ENCODE data around the gene SPAG7. TPM values are rescaled to one million over a fixed set of nuclear protein-coding genes. Genes with fewer than 3 reads are reported as not detected.

The SPAG7 gene
- total and polyA plus RNA-seq, 2 of the 8 experiments (the other 6 are each of a cell fraction or from before 2014, with no cell fraction given): 74.2 to 81.9 TPM

DNA sequence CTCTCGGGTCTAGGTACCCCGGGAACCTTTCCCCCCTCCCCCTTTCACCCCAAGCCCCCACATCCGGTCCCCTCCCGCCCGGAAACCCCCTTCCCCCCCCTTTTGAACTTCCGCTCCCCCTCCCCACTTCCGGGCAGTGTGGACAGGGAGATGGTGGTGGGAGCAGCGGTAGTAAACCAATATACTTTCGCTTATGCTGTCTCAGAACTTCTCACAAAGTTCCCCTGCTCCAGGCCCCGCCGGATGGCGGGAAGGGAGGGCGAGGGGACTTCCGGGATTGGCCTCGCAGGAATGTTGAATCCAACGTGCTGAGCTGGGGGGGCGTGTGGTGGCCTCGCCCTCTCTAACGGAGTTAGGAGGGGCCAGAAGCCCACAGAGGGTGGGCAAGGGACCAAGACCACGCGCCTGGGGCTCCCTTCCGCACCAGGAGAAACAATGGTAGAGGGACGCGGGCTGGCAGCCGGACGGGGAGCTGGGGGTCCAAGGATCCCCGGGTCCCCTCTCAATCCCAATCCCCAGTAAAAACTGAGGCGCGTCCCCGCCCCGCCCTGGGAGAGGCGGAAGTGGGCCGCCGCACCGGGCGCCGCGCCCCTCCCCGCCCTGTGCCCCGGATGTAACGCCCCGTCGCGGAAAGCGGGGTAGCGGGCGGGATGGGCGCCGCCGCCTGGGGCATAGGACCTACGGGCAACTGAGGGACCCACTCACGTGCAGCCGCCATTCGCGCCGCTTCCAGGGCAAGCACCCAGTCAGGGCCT, 20.0 kb downstream of the SPAG7 start:
- no peak for FAIRE-seq
- WGBS, 2 experiments (ENCODE audit: extremely low coverage in 1 of 2, insufficient coverage in 1 of 2, insufficient read length in 1 of 2, insufficient replicate concordance in 2 of 2, low coverage in 1 of 2, low lambda C conversion rate in 2 of 2, missing lambda C conversion rate in 1 of 2): 1% methylated on average over 38 of the region's 56 CpGs; no CpG with 5 or more reads in 1 of the 2 experiments
- TF ChIP-seq EP300 (IDR thresholded peaks at IDR 0.05; ENCODE audit: borderline replicate concordance in 1 of 2, low read depth in 2 of 2, low read length in 2 of 2) (no peak), TAF7 (optimal IDR thresholded peaks at IDR 0.05; ENCODE audit: borderline replicate concordance, low read depth, low read length) (peak; percentile 42), CEBPB (IDR thresholded peaks at IDR 0.05; ENCODE audit: low read depth, low read length) (no peak), GTF2F1 (IDR thresholded peaks at IDR 0.05; ENCODE audit: borderline replicate concordance, low read depth, low read length) (no peak), MAFK (IDR thresholded peaks at IDR 0.05; ENCODE audit: low read depth, low read length) (no peak), SAP30 (IDR thresholded peaks at IDR 0.05; ENCODE audit: insufficient read depth, insufficient replicate concordance, low read length) (no peak), CHD2 (IDR thresholded peaks at IDR 0.05; ENCODE audit: low read length) (no peak), CBX5 (IDR thresholded peaks at IDR 0.05; ENCODE audit: low read depth, low read length) (no peak), SIRT6 (IDR thresholded peaks at IDR 0.05; ENCODE audit: low read length) (no peak), SP1 (IDR thresholded peaks at IDR 0.05; ENCODE audit: low read depth, low read length) (no peak), BRCA1 (IDR thresholded peaks at IDR 0.05; ENCODE audit: low read depth, low read length) (no peak)
- TF ChIP-seq, protein P1, sequence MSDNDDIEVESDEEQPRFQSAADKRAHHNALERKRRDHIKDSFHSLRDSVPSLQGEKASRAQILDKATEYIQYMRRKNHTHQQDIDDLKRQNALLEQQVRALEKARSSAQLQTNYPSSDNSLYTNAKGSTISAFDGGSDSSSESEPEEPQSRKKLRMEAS (IDR thresholded peaks at IDR 0.05): 0 out of 2 replicates have a peak, but pooled peaks have one; percentile 29

More for the DNA sequence above, 20.0 kb downstream of the SPAG7 start:
- H2AFZ ChIP-seq (ENCODE audit: low read length): no peak overlapping the region
- CTCF ChIA-PET (ENCODE audit: partially characterized antibody): interaction anchor here (0.7 to 1.0 kb wide), 4 partner anchors 12 to 38 kb away, joined by 3 read pairs; no protein-coding TSS in a partner anchor
- H4K91ac ChIP-seq (replicated peaks; ENCODE audit: insufficient read length, low read length): peak overlapping the region; percentile 99
- H3K4me1 ChIP-seq (replicated peaks in 1 of 4; ENCODE audit: control insufficient read depth in 3 of 4, insufficient read depth in 4 of 4, low read length in 3 of 4): peaks cover 4 to 17% (median 10%) of the 10 kb centered on the region in 4 experiments
- H3K14ac ChIP-seq (ENCODE audit: insufficient read length): no peak overlapping the region
- H3K27me3 ChIP-seq (replicated peaks in 1 of 4; ENCODE audit: control insufficient read depth in 3 of 4, extremely low read depth in 1 of 4, insufficient read depth in 3 of 4, low read length in 3 of 4): no peaks in the 10 kb centered on the region
- no peaks in the 10 kb centered on the region for H3K9me3 ChIP-seq (ENCODE audit: insufficient read depth in 2 of 2, low read depth in 1 of 2, low read length in 1 of 2)
- no peak overlapping the region for H3K23ac ChIP-seq (ENCODE audit: insufficient read length)
- H3K36me3 ChIP-seq (ENCODE audit: control insufficient read depth in 2 of 4, insufficient read depth in 4 of 4, low read length in 3 of 4): peaks cover 6 to 38% (median 25%) of the 10 kb centered on the region in 4 experiments
- H2BK20ac ChIP-seq (ENCODE audit: low read length): no peak overlapping the region
- H3K79me2 ChIP-seq (ENCODE audit: control insufficient read depth in 1 of 2, insufficient read depth in 2 of 2, low read length in 2 of 2): peaks cover 8 to 43% of the 10 kb centered on the region in 2 experiments
- no peak overlapping the region for H2BK12ac ChIP-seq (ENCODE audit: low read depth, low read length)
- peak overlapping the region; percentile 53; the same call in 1 of the 2 replicates for H2AK5ac ChIP-seq (ENCODE audit: low read depth, low read length)
- peak overlapping the region; percentile 98 for H3K56ac ChIP-seq (replicated peaks; ENCODE audit: insufficient read length, low read depth, low read length)
- peak overlapping the region; percentile 93 for H3K27ac ChIP-seq (ENCODE audit: low read depth, low read length)
- H3K9ac ChIP-seq (replicated peaks in 1 of 4; ENCODE audit: extremely low read depth in 1 of 4, low read depth in 3 of 4, low read length in 3 of 4): peak overlapping the region; percentile 78 to 99 (median 94)
- no peak overlapping the region; the same call in 1 of the 2 replicates for H2BK15ac ChIP-seq (ENCODE audit: low read length)
- H2BK5ac ChIP-seq (ENCODE audit: low read depth, low read length): peak overlapping the region; percentile 98
- peaks cover 18% of the 10 kb centered on the region for H3K23me2 ChIP-seq (ENCODE audit: low read depth, low read length)
- peak in 1 of 2 experiments; percentile 74 for DNase-seq (ENCODE audit: low read depth in 1 of 2, low spot score in 2 of 2)
- H3K79me1 ChIP-seq (ENCODE audit: low read depth, low read length): 0 out of 2 replicates have a peak, but pooled peaks cover 2% of the 10 kb centered on the region
- H4K8ac ChIP-seq (ENCODE audit: extremely low read depth, insufficient read depth, low read length): peak overlapping the region; percentile 96
- peaks cover 16 to 20% of the 10 kb centered on the region in 2 experiments for H4K20me1 ChIP-seq (replicated peaks in 1 of 2; ENCODE audit: control insufficient read depth in 1 of 2, insufficient read depth in 2 of 2, low read length in 2 of 2)
- H3K18ac ChIP-seq (ENCODE audit: extremely low read depth, low read length): peak overlapping the region; percentile 99
- H4K5ac ChIP-seq (ENCODE audit: insufficient read length, low read depth, low read length): peak overlapping the region; percentile 97
- POLR2A ChIA-PET (ENCODE audit: partially characterized antibody): interaction anchor here (0.6 to 32.4 kb wide), 19 partner anchors 0 to 218 kb away, joined by 3 to 987 read pairs (median 8); partner anchors contain the start of genes C17orf107, CAMTA2, ENO3 and GP1BA
- peak overlapping the region; percentile 96 for H3K4ac ChIP-seq (replicated peaks; ENCODE audit: insufficient read length, low read depth, low read length)
- H2BK120ac ChIP-seq (replicated peaks; ENCODE audit: low read depth, low read length): no peak overlapping the region
- peak overlapping the region; percentile 87 to 95 for H3K4me2 ChIP-seq (ENCODE audit: insufficient read depth in 1 of 2, low read depth in 2 of 2, low read length in 2 of 2)
- H3K4me3 ChIP-seq (ENCODE audit: extremely low read depth in 1 of 4, insufficient read depth in 2 of 4, low read depth in 3 of 4, low read length in 4 of 4): peak overlapping the region; percentile 87 to 99 (median 96)
